ENCODE data around the gene SPO11.

Gene SPO11

GRCh38 chr20:57293995-57294394, 35.6 kb upstream of the SPO11 start:
- no peak for DNase-seq (ENCODE audit: low read depth)
- H3K4me3 ChIP-seq (replicated peaks; ENCODE audit: low read depth, low read length): no peak overlapping the region
- no peak for TF ChIP-seq CTCF (IDR thresholded peaks at IDR 0.05; ENCODE audit: low read length, missing control alignments)

GRCh38 chr20:57294550-57294949, 35.1 kb upstream of the SPO11 start:
- TF ChIP-seq CTCF (IDR thresholded peaks at IDR 0.05; ENCODE audit: low read length, missing control alignments): no peak
- no peak for DNase-seq (ENCODE audit: low read depth)
- no peak overlapping the region for H3K4me3 ChIP-seq (replicated peaks; ENCODE audit: low read depth, low read length)

- no peak overlapping the region for H3K4me3 ChIP-seq (replicated peaks; ENCODE audit: low read depth, low read length)
- no peak for DNase-seq (ENCODE audit: low read depth)
- no peak for TF ChIP-seq CTCF (IDR thresholded peaks at IDR 0.05; ENCODE audit: low read length, missing control alignments)
Observed at GRCh38 chr20:57298457-57298856, 31.1 kb upstream of the SPO11 start.

GRCh38 chr20:57301026-57301425, 28.6 kb upstream of the SPO11 start:
- no peak for DNase-seq (ENCODE audit: low read depth)
- H3K4me3 ChIP-seq (replicated peaks; ENCODE audit: low read depth, low read length): no peak overlapping the region
- TF ChIP-seq CTCF (IDR thresholded peaks at IDR 0.05; ENCODE audit: low read length, missing control alignments): no peak

GRCh38 chr20:57306747-57307146, 22.9 kb upstream of the SPO11 start:
- H3K4me3 ChIP-seq (replicated peaks; ENCODE audit: low read depth, low read length): no peak overlapping the region
- DNase-seq (ENCODE audit: low read depth): no peak
- no peak for TF ChIP-seq CTCF (IDR thresholded peaks at IDR 0.05; ENCODE audit: low read length, missing control alignments)

GRCh38 chr20:57308451-57309271, 20.9 kb upstream of the SPO11 start:
- TF ChIP-seq CTCF (IDR thresholded peaks at IDR 0.05; ENCODE audit: low read length, missing control alignments): no peak
- H3K4me3 ChIP-seq (replicated peaks; ENCODE audit: low read depth, low read length): no peak overlapping the region
- DNase-seq (ENCODE audit: low read depth): no peak
